ENCODE data around the gene SPTB.

DNA sequence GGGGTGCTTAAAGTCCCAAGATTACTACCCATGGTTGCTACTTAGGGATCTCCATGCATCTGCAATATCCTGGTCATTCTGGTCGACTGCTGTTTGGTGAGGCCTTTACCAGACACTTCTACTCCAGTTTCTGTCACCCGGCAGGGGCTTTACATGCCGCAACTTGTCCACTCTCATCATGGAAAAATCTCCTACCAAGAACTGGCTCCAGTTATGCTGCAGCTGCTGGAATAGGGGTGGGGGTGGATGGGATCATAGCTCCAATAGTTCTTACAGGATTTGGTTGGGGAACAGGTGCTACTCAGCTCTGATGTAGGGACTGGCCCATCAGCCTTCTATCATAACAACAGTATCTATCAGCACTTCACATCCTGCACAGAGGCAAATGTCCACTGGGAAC, 51.6 kb downstream of the SPTB start:
- TF ChIP-seq, protein P1, sequence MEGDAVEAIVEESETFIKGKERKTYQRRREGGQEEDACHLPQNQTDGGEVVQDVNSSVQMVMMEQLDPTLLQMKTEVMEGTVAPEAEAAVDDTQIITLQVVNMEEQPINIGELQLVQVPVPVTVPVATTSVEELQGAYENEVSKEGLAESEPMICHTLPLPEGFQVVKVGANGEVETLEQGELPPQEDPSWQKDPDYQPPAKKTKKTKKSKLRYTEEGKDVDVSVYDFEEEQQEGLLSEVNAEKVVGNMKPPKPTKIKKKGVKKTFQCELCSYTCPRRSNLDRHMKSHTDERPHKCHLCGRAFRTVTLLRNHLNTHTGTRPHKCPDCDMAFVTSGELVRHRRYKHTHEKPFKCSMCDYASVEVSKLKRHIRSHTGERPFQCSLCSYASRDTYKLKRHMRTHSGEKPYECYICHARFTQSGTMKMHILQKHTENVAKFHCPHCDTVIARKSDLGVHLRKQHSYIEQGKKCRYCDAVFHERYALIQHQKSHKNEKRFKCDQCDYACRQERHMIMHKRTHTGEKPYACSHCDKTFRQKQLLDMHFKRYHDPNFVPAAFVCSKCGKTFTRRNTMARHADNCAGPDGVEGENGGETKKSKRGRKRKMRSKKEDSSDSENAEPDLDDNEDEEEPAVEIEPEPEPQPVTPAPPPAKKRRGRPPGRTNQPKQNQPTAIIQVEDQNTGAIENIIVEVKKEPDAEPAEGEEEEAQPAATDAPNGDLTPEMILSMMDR (IDR thresholded peaks at IDR 0.05), result no peak
- TF ChIP-seq POLR2A (IDR thresholded peaks at IDR 0.05), result no peak
